Transverse colon (tissue), 4 donors: ENCODE results near the gene CNKSR2. TPM values are rescaled to one million over a fixed set of nuclear protein-coding genes. Genes with fewer than 3 reads are reported as not detected.

Source experiments
- DNase-seq: peaks from one replicate; pipeline ENCODE4 v3.0.0-alpha.2; 2019
- H3K27ac ChIP-seq, 4 donors: fragments of 200-600 bp; sonication (generic); 2 replicates each; pipeline ENCODE4 v1.5.1; 2016 to 2018; ENCODE audit warnings: inconsistent platforms in 4 of 4
- H3K27me3 ChIP-seq: fragments of 200-600 bp; sonication (generic); 2 replicates; pipeline ENCODE4 v1.5.1; 2017; ENCODE audit warnings: inconsistent platforms
- H3K36me3 ChIP-seq, 4 donors: fragments of 200-600 bp; sonication (generic); 2 replicates each; pipeline ENCODE4 v1.5.1; 2017 to 2019; ENCODE audit warnings: inconsistent platforms in 4 of 4
- H3K4me1 ChIP-seq, 4 donors: fragments of 200-600 bp; sonication (generic); 2 replicates each; pipeline ENCODE4 v1.5.1; 2017 to 2020; ENCODE audit warnings: inconsistent platforms in 4 of 4
- H3K4me3 ChIP-seq, 4 donors: fragments of 200-600 bp; sonication (generic); 1 replicate in 1 of 4; 2 replicates in 3 of 4; pipeline versions ENCODE4 v1.5.1 to v1.6.1; 2017 to 2019; ENCODE audit warnings: inconsistent platforms in 4 of 4
- H3K9me3 ChIP-seq, 2 donors: fragments of 200-600 bp; sonication (generic); 2 replicates each; pipeline ENCODE4 v1.5.1; 2017 to 2019; ENCODE audit warnings: inconsistent platforms in 2 of 2
- EP300 ChIP-seq: sonication (generic); formaldehyde crosslinking; IDR thresholded peaks from one replicate; pipeline ENCODE4 v1.6.1; 2017; ENCODE audit warnings: antibody characterized with exemption, low read depth
- POLR2A ChIP-seq: fragments of 450-650 bp; IDR thresholded peaks from one replicate; pipeline ENCODE4 v1.6.1; 2016; ENCODE audit warnings: antibody characterized with exemption, mild to moderate bottlenecking, moderate library complexity
- POLR2AphosphoS5 ChIP-seq, 3 donors: sonication (generic); formaldehyde crosslinking; IDR thresholded peaks; one replicate each; pipeline ENCODE4 v1.6.1; 2016; ENCODE audit warnings: antibody characterized with exemption in 3 of 3
- WGBS, 2 donors: methylation state at CpG; one replicate each; pipeline ENCODE4 v1.1.5; 2018; ENCODE audit warnings: low coverage in 1 of 2; 5-methylcytosine and 5-hydroxymethylcytosine counted together
- in situ Hi-C, 4 donors: fragments of 200-750 bp; cut with MboI; loops; one replicate each; pipeline versions ENCODE4 v1.15.0 to v1.15.1; 2017; ENCODE audit warnings: low sequenced_read_pairs in 3 of 4, low pct_ligation_motif_present in 1 of 4, low pct_unique_long_range_greater_than_20kb in 1 of 4
- intact Hi-C: fragments of 100-400 bp; cut with DNase I; formaldehyde crosslinking; loops from one replicate; pipeline ENCODE4 v1.15.1; 2023; ENCODE audit warnings: low total_unique reads
- total RNA-seq, 4 donors: library from RNA; depleted of rRNA; stranded (reverse); fragments of >200 nt; gene quantifications; one replicate each; pipeline ENCODE4 v1.1.0, GENCODE V29; 2016
- TF ChIP-seq, protein P1 (sequence below), 5 experiments: fragments of 200-600 bp in 3 of 5; fragments of 450-650 bp in 2 of 5; sonication (generic) in 3 of 5; IDR thresholded peaks; 1 replicate in 2 of 5; 2 replicates in 3 of 5; pipeline ENCODE4 v1.5.1; 2016 to 2017; ENCODE audit warnings: antibody characterized with exemption in 5 of 5, inconsistent platforms in 3 of 5, mild to moderate bottlenecking in 2 of 5, moderate library complexity in 1 of 5

Gene CNKSR2
- total RNA-seq, 4 donors from 2014 or later: 0.55 to 15.0 (median 2.7) TPM; not detected in 1

DNA sequence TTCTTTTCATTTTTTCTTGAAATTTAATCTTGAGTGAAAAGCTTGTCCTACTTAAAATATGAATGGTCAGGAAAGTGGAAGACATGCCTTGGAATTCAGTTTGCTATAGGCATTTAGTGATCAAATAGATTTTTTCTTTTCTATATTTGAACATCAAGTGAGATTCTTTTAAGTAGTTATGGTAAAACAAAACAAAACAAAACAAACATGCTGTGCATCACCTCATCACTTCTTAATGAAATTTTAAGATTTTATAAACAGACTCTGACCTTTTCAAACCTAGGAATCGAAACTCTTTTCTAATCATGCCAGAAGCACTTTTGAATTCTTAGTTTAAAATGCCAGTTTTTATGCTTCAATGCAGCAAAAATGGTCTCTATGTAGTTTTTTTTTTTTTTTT is 62.8 kb downstream of the CNKSR2 start:
- no peaks in the 10 kb centered on the region for H3K4me1 ChIP-seq
- H3K9me3 ChIP-seq: no peaks in the 10 kb centered on the region
- in situ Hi-C loops: no loop called here
- intact Hi-C loops: no loop called here
- WGBS, 2 donors: 66% methylated on average over 1 of the region's 1 CpG; no CpG with 5 or more reads in 1 of the 2 donors
- H3K36me3 ChIP-seq: no peaks in the 10 kb centered on the region
- H3K4me3 ChIP-seq: no peak overlapping the region
- H3K27me3 ChIP-seq: no peaks in the 10 kb centered on the region
- DNase-seq: no peak
- TF ChIP-seq, protein P1, sequence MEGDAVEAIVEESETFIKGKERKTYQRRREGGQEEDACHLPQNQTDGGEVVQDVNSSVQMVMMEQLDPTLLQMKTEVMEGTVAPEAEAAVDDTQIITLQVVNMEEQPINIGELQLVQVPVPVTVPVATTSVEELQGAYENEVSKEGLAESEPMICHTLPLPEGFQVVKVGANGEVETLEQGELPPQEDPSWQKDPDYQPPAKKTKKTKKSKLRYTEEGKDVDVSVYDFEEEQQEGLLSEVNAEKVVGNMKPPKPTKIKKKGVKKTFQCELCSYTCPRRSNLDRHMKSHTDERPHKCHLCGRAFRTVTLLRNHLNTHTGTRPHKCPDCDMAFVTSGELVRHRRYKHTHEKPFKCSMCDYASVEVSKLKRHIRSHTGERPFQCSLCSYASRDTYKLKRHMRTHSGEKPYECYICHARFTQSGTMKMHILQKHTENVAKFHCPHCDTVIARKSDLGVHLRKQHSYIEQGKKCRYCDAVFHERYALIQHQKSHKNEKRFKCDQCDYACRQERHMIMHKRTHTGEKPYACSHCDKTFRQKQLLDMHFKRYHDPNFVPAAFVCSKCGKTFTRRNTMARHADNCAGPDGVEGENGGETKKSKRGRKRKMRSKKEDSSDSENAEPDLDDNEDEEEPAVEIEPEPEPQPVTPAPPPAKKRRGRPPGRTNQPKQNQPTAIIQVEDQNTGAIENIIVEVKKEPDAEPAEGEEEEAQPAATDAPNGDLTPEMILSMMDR (IDR thresholded peaks at IDR 0.05): no peak
- TF ChIP-seq EP300 (no peak), POLR2AphosphoS5 (IDR thresholded peaks at IDR 0.05) (no peak), POLR2A (no peak)
- no peak overlapping the region for H3K27ac ChIP-seq

DNA sequence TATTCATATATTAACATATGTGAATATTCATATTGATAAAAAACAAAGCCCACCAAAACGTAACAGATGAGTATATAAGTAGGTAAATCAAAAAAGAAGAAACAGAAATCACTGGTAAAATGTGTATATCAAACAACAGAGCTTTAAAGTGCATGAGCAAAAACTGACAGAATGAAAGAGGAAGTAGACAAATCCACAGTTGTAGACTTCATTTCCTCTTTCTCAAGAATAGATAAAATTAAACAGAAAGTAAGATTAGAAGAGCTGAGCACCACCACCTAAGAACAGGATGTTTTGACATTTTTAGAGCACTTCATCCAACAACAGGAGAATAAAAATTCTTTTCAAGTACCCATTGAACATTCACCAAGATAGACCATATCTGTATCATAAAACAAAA is 64.6 kb downstream of the CNKSR2 start:
- WGBS, 2 donors: 21% methylated on average over 1 of the region's 1 CpG; no CpG with 5 or more reads in 1 of the 2 donors
- no peak for TF ChIP-seq POLR2A
- TF ChIP-seq, protein P1 (IDR thresholded peaks at IDR 0.05): no peak
- no peak for TF ChIP-seq POLR2AphosphoS5 (IDR thresholded peaks at IDR 0.05)
- in situ Hi-C loops (no loop called here), intact Hi-C loops (no loop called here)
- Histone ChIP-seq H3K4me1 (no peaks in the 10 kb centered on the region), H3K9me3 (no peaks in the 10 kb centered on the region), H3K27me3 (no peaks in the 10 kb centered on the region), H3K4me3 (no peak overlapping the region), H3K27ac (no peak overlapping the region), H3K36me3 (no peaks in the 10 kb centered on the region)
- DNase-seq: no peak

DNA sequence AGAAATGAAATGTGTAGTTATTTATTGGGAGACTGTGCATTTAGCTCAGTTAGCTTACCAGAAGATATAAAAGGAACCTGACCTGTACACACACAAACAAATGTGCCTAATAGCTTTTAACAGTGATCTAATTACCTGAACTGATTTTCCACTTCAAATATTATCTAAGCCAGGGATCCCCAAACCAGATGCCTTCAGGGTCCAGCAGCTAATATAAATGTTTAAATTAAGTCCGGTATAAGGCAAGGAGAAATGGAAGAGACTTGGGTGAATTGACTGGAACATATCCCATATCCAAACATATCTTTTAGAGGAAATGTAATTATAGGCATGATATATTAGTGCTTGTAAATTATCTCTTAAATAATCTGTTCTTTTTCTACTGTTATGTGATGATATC is 66.7 kb downstream of the CNKSR2 start:
- no peak overlapping the region for H3K4me3 ChIP-seq
- H3K27me3 ChIP-seq: no peaks in the 10 kb centered on the region
- no peaks in the 10 kb centered on the region for H3K9me3 ChIP-seq
- intact Hi-C loops (no loop called here), in situ Hi-C loops (no loop called here)
- no peaks in the 10 kb centered on the region for H3K4me1 ChIP-seq
- H3K36me3 ChIP-seq: no peaks in the 10 kb centered on the region
- 73 to 75% methylated on average over 1 of the region's 1 CpG for WGBS, 2 donors
- DNase-seq: no peak
- H3K27ac ChIP-seq: no peak overlapping the region
- TF ChIP-seq EP300 (no peak), POLR2AphosphoS5 (IDR thresholded peaks at IDR 0.05) (no peak), POLR2A (no peak)
- TF ChIP-seq, protein P1 (IDR thresholded peaks at IDR 0.05): no peak

DNA sequence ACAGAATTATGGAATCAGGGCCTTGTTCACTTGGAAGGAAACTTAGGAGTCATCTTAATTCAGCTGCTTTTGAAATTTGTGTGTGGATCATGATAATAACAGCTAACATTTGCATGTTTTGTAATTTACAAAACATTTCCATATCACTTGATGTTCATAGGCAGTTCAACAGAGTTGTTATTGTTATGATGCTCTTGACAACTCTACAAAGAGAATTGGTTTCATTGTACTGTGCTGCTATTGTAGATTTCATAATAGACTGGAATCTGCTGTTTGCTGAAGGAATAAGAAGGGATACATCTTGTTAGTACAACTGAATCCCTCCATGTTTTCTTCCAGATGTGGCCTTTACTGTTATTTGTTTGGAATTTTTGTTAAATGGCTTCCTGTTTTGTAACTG is 83.5 kb downstream of the CNKSR2 start:
- in situ Hi-C loops: no loop called here
- H3K36me3 ChIP-seq: no peaks in the 10 kb centered on the region
- intact Hi-C loops: no loop called here
- DNase-seq: no peak
- no peak overlapping the region for H3K4me3 ChIP-seq
- H3K27ac ChIP-seq: no peak overlapping the region
- H3K9me3 ChIP-seq: no peaks in the 10 kb centered on the region
- no peaks in the 10 kb centered on the region for H3K4me1 ChIP-seq
- no peaks in the 10 kb centered on the region for H3K27me3 ChIP-seq
- TF ChIP-seq POLR2AphosphoS5 (IDR thresholded peaks at IDR 0.05) (no peak), POLR2A (no peak), EP300 (no peak)
- TF ChIP-seq, protein P1 (IDR thresholded peaks at IDR 0.05): no peak
